VCaP (cell line): ENCODE data around the gene DOCK8.

ENCODE experiments used
- H3K27ac ChIP-seq: fragments of 450-650 bp; 2 replicates; pipeline ENCODE4 v1.5.1; 2017
- CTCF ChIP-seq: fragments of 450-650 bp; conservative IDR thresholded peaks from 2 replicates; pipeline ENCODE4 v1.5.1; 2017; ENCODE audit warnings: mild to moderate bottlenecking, moderate library complexity

DOCK8 gene

DNA sequence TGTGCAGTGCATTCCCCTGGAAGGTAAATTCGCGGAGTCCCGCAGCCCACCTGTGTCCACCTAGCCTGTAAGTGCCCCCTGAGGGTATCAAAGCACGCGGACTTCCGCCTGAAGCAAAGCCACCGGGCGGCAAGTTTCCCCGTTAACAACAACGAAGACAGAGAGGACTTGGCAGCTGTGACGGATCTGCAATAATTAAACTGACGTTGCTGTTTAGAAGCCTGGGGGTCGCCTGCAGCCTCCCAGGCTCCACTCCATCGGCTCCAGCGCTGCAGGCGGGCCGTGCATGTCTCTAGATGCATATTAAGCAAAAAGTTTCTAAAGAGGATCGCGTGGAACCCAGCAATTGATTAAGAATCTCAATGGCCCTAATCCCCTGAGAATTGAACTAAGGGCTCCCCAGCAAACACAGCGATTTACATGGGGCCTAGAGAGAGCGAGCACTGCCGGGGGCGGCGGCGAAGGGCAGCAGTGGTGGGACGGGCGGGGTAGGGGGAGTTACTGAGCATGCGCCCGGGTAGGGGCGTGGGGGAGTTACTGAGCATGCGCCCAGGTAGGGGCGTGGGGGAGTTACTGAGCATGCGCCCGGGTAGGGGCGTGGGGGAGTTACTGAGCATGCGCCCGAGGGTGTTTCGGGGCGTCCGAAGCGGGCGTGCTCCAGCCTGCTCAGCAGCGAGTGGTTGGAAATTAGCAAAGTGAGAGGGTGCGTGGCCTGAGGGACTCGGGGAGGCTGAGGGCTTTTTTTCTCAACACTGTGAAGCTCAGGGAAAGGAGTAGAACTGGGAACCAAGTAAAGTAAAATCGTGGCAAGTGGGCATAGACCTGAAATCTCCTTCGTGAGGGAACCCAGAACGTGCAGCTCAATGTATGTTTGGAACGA is 255.2 kb downstream of the DOCK8 start:
- peak overlapping the region; percentile 87 for H3K27ac ChIP-seq
- TF ChIP-seq CTCF = no peak

- TF ChIP-seq CTCF = no peak
- H3K27ac ChIP-seq = peak overlapping the region; percentile 87
Measured at GRCh38 chr9:470552-471194, 256.0 kb downstream of the DOCK8 start.

- no peak for TF ChIP-seq CTCF
- H3K27ac ChIP-seq = peak overlapping the region; percentile 87; the same call in 1 of the 2 replicates
Measured at GRCh38 chr9:471320-471719, 256.7 kb downstream of the DOCK8 start.

- no peak for TF ChIP-seq CTCF
- no peak overlapping the region for H3K27ac ChIP-seq
Measured at GRCh38 chr9:472479-473075, 257.9 kb downstream of the DOCK8 start.

- no peak overlapping the region for H3K27ac ChIP-seq
- no peak for TF ChIP-seq CTCF
Measured at GRCh38 chr9:477193-477592, 262.5 kb downstream of the DOCK8 start.

GRCh38 chr9:479304-479970 is 264.8 kb downstream of the DOCK8 start:
- no peak overlapping the region for H3K27ac ChIP-seq
- no peak for TF ChIP-seq CTCF

DNA sequence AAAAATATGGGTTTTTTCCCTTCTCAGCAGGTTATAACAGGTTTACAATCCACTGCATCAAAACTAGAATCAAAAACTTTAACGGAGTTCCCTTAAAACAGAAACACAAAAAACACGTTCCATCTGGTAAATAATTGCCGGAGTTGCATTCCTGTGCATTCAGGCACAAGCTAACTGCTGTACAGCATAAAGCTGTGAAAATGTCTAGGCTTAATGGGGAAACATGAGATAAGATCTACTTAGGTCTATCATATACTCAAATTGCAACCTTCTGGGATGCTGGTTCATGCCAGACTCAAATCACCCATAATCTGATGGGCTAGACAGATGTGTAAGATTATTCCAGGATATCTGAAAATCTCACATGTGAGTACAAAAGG is 265.3 kb downstream of the DOCK8 start:
- no peak overlapping the region for H3K27ac ChIP-seq

More for the DNA sequence above, 265.3 kb downstream of the DOCK8 start:
- no peak for TF ChIP-seq CTCF
